ENCODE data around the gene POLL.

POLL gene

GRCh38 chr10:101559596-101560297 lies 28.3 kb downstream of the POLL start:
- no peak for DNase-seq

DNA sequence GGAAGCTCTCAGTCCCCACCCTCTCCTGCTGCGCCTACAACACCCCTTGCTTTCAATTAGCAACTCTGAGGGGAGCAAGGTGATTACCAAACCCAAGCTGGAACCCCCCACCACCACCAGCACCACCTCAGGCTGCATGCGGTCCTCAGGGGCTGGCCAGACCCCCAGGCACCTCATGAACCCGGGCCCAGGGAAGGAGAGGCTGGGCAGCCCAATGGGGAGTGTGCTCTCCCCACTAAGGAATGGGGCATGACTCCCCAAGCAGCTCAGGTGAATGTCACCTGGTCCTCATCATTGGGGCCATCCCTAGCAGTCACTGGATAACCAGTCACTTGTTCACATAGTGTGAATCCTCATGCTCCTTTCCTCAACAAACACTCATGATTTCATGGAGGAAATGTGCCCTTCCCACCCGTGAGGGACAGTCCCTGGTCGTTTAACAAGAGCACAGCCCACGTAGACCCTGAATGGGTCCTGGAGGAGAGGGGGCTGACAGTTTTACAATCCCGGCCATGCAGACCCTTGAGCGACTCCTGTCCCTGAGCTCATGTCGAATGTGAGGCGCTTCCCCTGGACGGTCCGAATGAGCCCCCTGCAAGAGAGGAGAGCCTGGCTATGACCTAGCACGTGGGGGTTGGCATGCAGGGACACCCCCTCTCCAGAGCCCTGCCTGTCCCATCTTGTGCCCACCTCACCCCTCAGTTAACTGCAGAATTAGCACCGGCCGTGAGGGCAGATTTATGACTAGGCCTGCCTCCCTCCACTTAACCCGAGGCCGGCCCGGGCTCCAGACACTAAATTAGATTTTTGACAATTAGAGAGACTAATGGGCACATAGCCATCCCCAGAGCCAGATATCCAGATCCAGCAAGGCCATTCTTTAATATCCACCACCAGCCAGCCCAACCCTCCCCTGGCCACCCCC lies 29.1 kb downstream of the POLL start:
- peak; percentile 51 for DNase-seq

DNA sequence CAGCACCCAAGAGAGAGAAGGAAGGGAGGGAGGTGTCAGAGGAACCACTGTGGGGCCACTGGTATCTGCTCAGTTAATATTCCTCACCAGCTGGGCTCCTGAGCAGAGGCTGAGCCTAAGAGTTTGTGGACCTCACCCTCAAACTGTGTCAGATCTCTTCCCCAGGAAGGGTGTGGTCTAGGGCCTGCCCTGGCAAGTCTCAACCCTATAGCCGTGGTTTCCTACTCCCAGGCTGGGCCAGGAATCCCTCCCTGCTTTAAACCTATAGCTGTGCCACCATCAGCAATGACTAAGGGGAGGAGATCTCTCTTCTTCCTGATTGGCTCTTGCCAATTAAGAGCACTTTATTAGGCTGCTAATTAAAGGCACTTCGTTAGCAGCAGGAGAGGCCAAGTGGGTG lies 29.9 kb downstream of the POLL start:
- no peak for DNase-seq

DNA sequence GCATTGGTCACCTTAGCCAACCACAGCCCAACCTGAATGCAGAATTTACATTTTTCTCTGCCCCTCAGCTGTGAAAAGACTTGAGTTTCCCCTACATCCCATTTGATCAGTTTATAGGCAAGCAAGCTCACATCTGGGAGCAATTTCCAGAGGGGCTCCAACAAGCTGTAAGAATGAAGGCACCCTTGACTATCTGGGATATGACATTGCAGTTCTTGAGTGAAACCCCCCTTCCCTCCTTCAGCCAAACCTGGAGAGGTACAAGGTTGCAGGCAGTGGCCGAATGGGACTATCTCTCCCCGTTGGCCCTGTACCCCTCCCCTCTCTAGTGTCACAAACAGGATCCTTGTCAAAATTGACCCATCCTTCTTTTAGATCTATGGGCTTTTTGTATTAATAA lies 30.5 kb downstream of the POLL start:
- DNase-seq, result no peak

- no peak for DNase-seq
These were observed 35.6 kb downstream of the POLL start for GRCh38 chr10:101552442-101552841.

GRCh38 chr10:101550965-101551364 lies 37.1 kb downstream of the POLL start:
- no peak for DNase-seq

DNA sequence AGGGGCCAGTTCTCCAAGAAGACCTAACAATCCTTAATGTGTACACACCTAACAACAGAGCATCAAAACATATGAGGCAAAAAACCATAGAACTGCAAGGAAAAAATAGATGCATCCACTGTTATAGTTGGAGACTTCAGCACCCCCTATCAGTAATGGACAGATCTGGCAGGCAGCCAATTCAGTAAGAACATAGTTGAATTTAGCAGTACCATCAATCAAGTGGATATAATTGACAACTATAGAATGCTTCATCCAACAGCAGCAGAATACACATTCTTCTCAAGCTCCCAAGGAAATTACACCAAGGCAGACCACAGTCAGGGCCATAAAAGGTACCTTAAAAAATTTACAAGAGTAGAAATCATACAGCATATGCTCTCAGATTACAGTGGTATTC lies 42.2 kb downstream of the POLL start:
- no peak for DNase-seq

- no peak for DNase-seq
These were observed 49.6 kb downstream of the POLL start for GRCh38 chr10:101538446-101538845.

GRCh38 chr10:101536800-101537199 lies 51.3 kb downstream of the POLL start:
- DNase-seq, result no peak

- no peak for DNase-seq
These were observed 52.1 kb downstream of the POLL start for GRCh38 chr10:101535949-101536348.

DNA sequence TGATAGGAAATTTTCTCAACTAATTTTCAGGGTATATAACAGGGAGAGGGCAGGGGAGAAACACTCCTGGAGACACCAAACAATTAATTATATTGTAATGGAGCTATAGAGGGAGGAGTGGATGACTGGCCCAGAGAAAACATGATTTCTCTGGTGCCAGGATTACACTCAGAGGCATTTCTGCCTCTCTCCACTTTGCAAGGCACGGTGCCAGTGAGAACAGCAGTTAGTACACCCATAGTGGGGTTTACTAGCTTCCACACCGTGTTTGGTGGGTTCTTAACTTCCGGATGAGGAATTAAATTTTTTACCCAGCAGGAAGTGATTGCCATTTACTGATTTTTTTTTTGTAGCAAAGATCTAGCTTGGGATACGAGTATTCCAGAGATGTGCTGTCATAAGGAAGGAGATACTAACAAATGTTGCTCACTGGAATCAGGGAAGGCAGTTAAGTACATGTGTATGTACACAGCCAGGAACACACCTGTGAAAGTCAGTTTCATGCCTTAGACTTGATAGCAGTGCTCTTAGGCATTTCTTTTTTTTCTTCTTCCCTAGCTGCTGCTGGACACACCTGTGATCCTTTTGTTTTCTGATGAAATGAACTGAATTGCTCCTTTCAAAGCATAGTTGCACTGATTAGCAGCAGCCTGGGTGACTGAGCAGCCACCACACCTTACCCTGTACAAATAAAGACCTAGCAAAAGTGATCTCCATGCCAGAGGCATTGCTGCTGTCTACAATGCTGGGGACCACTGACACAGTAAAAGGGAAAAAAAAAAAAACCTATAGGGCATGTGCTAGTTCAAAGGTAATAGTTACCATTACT lies 58.1 kb downstream of the POLL start:
- DNase-seq, result no peak

DNA sequence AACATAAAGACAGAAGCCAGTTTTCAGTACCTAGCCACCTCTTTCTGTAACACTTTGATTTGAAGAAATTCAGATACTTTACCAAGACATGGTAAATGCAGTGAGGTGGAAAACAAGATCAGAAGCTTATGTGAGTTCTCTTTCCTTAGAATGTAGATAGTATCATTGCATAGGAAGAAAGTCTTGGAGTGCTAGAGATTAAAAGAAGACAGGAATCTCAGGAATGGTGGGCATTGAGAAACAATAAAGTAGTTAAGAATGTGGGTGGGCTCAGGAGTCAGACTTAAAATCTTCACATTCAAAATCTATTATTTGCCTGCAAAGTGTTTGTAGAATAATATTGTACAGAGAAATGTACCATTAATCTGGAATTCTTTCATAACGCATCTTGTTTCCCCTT lies 58.9 kb downstream of the POLL start:
- no peak for DNase-seq

Data from activated effector memory CD4-positive, alpha-beta T cell treated with anti-CD3 and anti-CD28 coated beads, Interleukin-2, amount 50 U/mL, for 16 hours (primary cell).